Liver (tissue), 9 donors: ENCODE results near the gene NAA11. TPM values are rescaled to one million over a fixed set of nuclear protein-coding genes. Genes with fewer than 3 reads are reported as not detected.

Experiments
- DNase-seq: peaks from one replicate; pipeline ENCODE4 v3.0.0-alpha.2; 2017; ENCODE audit warnings: low spot score
- H3K27ac ChIP-seq, 2 donors: one replicate each; pipeline ENCODE4 v1.7.0; 2013; ENCODE audit warnings: inconsistent platforms in 2 of 2, low read length in 2 of 2, control low read depth in 1 of 2, low read depth in 1 of 2, mild to moderate bottlenecking in 1 of 2
- H3K27me3 ChIP-seq, 4 donors: one replicate each; pipeline versions ENCODE4 v1.6.1 to v1.7.0; 2013; ENCODE audit warnings: low read length in 3 of 4, inconsistent platforms in 1 of 4, mild to moderate bottlenecking in 1 of 4, moderate library complexity in 1 of 4; ENCODE audit not compliant: control insufficient read depth in 4 of 4, insufficient read depth in 4 of 4
- H3K36me3 ChIP-seq, 4 donors: one replicate each; pipeline versions ENCODE4 v1.6.1 to v1.7.0; 2013; ENCODE audit warnings: low read length in 3 of 4, mild to moderate bottlenecking in 3 of 4, low read depth in 1 of 4, moderate library complexity in 1 of 4; ENCODE audit not compliant: control insufficient read depth in 4 of 4, insufficient read depth in 3 of 4
- H3K4me1 ChIP-seq, 4 donors: one replicate each; pipeline versions ENCODE4 v1.6.1 to v1.7.0; 2013; ENCODE audit warnings: low read length in 3 of 4, mild to moderate bottlenecking in 3 of 4, moderate library complexity in 1 of 4; ENCODE audit not compliant: control insufficient read depth in 4 of 4, insufficient read depth in 4 of 4
- H3K4me3 ChIP-seq, 3 donors: one replicate each; pipeline versions ENCODE4 v1.6.1 to v1.7.0; 2013; ENCODE audit warnings: low read length in 3 of 3, control low read depth in 1 of 3, low read depth in 1 of 3, mild to moderate bottlenecking in 1 of 3
- H3K9ac ChIP-seq, 2 donors: one replicate each; pipeline ENCODE4 v1.7.0; 2013; ENCODE audit warnings: low read length in 2 of 2, mild to moderate bottlenecking in 2 of 2, moderate library complexity in 2 of 2, control low read depth in 1 of 2, low read depth in 1 of 2
- H3K9me3 ChIP-seq, 4 donors: one replicate each; pipeline versions ENCODE4 v1.6.1 to v1.7.0; 2013; ENCODE audit warnings: low read length in 3 of 4; ENCODE audit not compliant: control insufficient read depth in 4 of 4
- FOXA1 ChIP-seq: IDR thresholded peaks from 2 replicates; pipeline ENCODE4 v1.6.1; 2016; ENCODE audit warnings: antibody characterized with exemption
- FOXA2 ChIP-seq: IDR thresholded peaks from 2 replicates; pipeline ENCODE4 v1.6.1; 2016; ENCODE audit warnings: antibody characterized with exemption
- GABPA ChIP-seq, 2 donors: IDR thresholded peaks in 1 of 2; conservative IDR thresholded peaks in 1 of 2; 2 replicates each; pipeline ENCODE4 v1.6.1; 2016; ENCODE audit warnings: antibody characterized with exemption in 2 of 2, mild to moderate bottlenecking in 1 of 2, moderate library complexity in 1 of 2
- HNF4A ChIP-seq, 2 donors: conservative IDR thresholded peaks; 2 replicates each; pipeline ENCODE4 v1.6.1; 2016; ENCODE audit warnings: antibody characterized with exemption in 2 of 2, mild to moderate bottlenecking in 2 of 2
- HNF4G ChIP-seq: IDR thresholded peaks from 2 replicates; pipeline ENCODE4 v1.6.1; 2016; ENCODE audit warnings: antibody characterized with exemption
- JUND ChIP-seq, 2 donors: IDR thresholded peaks; 2 replicates each; pipeline ENCODE4 v1.6.1; 2016; ENCODE audit warnings: antibody characterized with exemption in 2 of 2
- NR2F2 ChIP-seq: IDR thresholded peaks from 2 replicates; pipeline ENCODE4 v1.6.1; 2016; ENCODE audit warnings: antibody characterized with exemption
- RXRA ChIP-seq, 2 donors: IDR thresholded peaks; 2 replicates each; pipeline ENCODE4 v1.6.1; 2017 to 2018; ENCODE audit warnings: antibody characterized with exemption in 2 of 2, mild to moderate bottlenecking in 1 of 2
- SP1 ChIP-seq: IDR thresholded peaks from 2 replicates; pipeline ENCODE4 v1.6.1; 2018; ENCODE audit warnings: antibody characterized with exemption, mild to moderate bottlenecking
- TAF1 ChIP-seq: conservative IDR thresholded peaks from 2 replicates; pipeline ENCODE4 v1.6.1; 2016; ENCODE audit warnings: antibody characterized with exemption, mild to moderate bottlenecking
- YY1 ChIP-seq: IDR thresholded peaks from 2 replicates; pipeline ENCODE4 v1.6.1; 2016; ENCODE audit warnings: antibody characterized with exemption, mild to moderate bottlenecking
- WGBS: extraction: QIAGEN DNeasy Blood & Tissue Kit; methylation state at CpG from one replicate; pipeline ENCODE4 v1.1.7; 2013; 5-methylcytosine and 5-hydroxymethylcytosine counted together
- polyA plus RNA-seq, 2 donors: library from polyadenylated mRNA; stranded (reverse) in 1 of 2; unstranded in 1 of 2; fragments of 200-250 nt in 1 of 2; fragments of >200 nt in 1 of 2; fragmentation: Nextera tagmentation in 1 of 2; extraction: Ambion mirVana in 1 of 2; gene quantifications; one replicate each; pipeline versions ENCODE4 v1.2.1 to v1.2.3, GENCODE V29; 2013 to 2015
- total RNA-seq, 2 donors: library from RNA; depleted of rRNA; stranded (reverse); fragments of >200 nt; gene quantifications; one replicate each; pipeline ENCODE4 v1.2.3, GENCODE V29; 2014
- TF ChIP-seq, protein P1 (sequence below): fragments of 150-350 bp; IDR thresholded peaks from 2 replicates; pipeline ENCODE4 v1.5.1; 2017; ENCODE audit warnings: improper control_type of control experiment, low read depth, low read length; ENCODE audit not compliant: missing input control
- TF ChIP-seq, protein P2 (sequence below): IDR thresholded peaks from 2 replicates; pipeline ENCODE4 v1.6.1; 2016; ENCODE audit warnings: antibody characterized with exemption
- TF ChIP-seq, protein P3 (sequence below): IDR thresholded peaks from 2 replicates; pipeline ENCODE4 v1.6.1; 2016; ENCODE audit warnings: antibody characterized with exemption
- TF ChIP-seq, protein P4 (sequence below): IDR thresholded peaks from 2 replicates; pipeline ENCODE4 v1.6.1; 2016; ENCODE audit warnings: antibody characterized with exemption, mild to moderate bottlenecking
- TF ChIP-seq, protein P5 (sequence below): IDR thresholded peaks from 2 replicates; pipeline ENCODE4 v1.6.1; 2016; ENCODE audit warnings: antibody characterized with exemption
- donor health status: healthy.
- donor health status: healthy.
- donor health status: healthy.
- donor health status: healthy.
- donor health status: healthy.

The NAA11 gene
- total and polyA plus RNA-seq, 4 donors: not detected

DNA sequence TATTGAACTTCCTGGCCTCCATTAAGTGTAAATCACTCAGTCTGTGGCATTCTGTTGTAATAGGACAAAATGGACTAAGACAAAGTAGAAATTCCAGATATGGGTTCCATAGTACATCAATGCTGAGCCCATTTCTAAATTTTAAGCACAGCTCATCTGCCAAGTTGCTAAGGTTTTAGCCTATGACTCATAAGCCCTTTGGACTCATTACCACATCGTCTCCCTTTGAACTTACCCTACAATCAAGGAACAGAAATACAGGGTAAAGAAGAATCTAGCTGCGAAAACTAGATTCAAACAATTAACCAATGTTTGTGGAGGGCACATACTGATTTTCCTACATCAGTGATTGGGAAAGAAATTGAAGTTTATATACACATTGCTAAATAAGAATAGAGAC, 31.8 kb downstream of the NAA11 start:
- no peaks in the 10 kb centered on the region for H3K4me1 ChIP-seq
- TF ChIP-seq SP1 (no peak), HNF4A (conservative IDR thresholded peaks at IDR 0.05) (peak; percentile 36 to 74), HNF4G (no peak), TAF1 (no peak), NR2F2 (no peak), RXRA (IDR thresholded peaks at IDR 0.05) (peak in 1 of 2 donors; percentile 19), GABPA (IDR thresholded peaks at IDR 0.05 in 1 of 2, conservative IDR thresholded peaks at IDR 0.05 in 1 of 2) (no peak), YY1 (peak; percentile 17), JUND (IDR thresholded peaks at IDR 0.05) (peak; percentile 32 to 80), FOXA1 (no peak)
- TF ChIP-seq, protein P1, sequence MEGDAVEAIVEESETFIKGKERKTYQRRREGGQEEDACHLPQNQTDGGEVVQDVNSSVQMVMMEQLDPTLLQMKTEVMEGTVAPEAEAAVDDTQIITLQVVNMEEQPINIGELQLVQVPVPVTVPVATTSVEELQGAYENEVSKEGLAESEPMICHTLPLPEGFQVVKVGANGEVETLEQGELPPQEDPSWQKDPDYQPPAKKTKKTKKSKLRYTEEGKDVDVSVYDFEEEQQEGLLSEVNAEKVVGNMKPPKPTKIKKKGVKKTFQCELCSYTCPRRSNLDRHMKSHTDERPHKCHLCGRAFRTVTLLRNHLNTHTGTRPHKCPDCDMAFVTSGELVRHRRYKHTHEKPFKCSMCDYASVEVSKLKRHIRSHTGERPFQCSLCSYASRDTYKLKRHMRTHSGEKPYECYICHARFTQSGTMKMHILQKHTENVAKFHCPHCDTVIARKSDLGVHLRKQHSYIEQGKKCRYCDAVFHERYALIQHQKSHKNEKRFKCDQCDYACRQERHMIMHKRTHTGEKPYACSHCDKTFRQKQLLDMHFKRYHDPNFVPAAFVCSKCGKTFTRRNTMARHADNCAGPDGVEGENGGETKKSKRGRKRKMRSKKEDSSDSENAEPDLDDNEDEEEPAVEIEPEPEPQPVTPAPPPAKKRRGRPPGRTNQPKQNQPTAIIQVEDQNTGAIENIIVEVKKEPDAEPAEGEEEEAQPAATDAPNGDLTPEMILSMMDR: no peak
- TF ChIP-seq, protein P2, sequence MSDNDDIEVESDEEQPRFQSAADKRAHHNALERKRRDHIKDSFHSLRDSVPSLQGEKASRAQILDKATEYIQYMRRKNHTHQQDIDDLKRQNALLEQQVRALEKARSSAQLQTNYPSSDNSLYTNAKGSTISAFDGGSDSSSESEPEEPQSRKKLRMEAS: no peak
- TF ChIP-seq, protein P3, sequence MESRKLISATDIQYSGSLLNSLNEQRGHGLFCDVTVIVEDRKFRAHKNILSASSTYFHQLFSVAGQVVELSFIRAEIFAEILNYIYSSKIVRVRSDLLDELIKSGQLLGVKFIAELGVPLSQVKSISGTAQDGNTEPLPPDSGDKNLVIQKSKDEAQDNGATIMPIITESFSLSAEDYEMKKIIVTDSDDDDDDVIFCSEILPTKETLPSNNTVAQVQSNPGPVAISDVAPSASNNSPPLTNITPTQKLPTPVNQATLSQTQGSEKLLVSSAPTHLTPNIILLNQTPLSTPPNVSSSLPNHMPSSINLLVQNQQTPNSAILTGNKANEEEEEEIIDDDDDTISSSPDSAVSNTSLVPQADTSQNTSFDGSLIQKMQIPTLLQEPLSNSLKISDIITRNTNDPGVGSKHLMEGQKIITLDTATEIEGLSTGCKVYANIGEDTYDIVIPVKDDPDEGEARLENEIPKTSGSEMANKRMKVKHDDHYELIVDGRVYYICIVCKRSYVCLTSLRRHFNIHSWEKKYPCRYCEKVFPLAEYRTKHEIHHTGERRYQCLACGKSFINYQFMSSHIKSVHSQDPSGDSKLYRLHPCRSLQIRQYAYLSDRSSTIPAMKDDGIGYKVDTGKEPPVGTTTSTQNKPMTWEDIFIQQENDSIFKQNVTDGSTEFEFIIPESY: no peak
- TF ChIP-seq, protein P4, sequence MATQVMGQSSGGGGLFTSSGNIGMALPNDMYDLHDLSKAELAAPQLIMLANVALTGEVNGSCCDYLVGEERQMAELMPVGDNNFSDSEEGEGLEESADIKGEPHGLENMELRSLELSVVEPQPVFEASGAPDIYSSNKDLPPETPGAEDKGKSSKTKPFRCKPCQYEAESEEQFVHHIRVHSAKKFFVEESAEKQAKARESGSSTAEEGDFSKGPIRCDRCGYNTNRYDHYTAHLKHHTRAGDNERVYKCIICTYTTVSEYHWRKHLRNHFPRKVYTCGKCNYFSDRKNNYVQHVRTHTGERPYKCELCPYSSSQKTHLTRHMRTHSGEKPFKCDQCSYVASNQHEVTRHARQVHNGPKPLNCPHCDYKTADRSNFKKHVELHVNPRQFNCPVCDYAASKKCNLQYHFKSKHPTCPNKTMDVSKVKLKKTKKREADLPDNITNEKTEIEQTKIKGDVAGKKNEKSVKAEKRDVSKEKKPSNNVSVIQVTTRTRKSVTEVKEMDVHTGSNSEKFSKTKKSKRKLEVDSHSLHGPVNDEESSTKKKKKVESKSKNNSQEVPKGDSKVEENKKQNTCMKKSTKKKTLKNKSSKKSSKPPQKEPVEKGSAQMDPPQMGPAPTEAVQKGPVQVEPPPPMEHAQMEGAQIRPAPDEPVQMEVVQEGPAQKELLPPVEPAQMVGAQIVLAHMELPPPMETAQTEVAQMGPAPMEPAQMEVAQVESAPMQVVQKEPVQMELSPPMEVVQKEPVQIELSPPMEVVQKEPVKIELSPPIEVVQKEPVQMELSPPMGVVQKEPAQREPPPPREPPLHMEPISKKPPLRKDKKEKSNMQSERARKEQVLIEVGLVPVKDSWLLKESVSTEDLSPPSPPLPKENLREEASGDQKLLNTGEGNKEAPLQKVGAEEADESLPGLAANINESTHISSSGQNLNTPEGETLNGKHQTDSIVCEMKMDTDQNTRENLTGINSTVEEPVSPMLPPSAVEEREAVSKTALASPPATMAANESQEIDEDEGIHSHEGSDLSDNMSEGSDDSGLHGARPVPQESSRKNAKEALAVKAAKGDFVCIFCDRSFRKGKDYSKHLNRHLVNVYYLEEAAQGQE: no peak
- no peak overlapping the region for H3K4me3 ChIP-seq
- H3K36me3 ChIP-seq: no peaks in the 10 kb centered on the region
- no peak overlapping the region for H3K27ac ChIP-seq
- no peak for DNase-seq
- no peak overlapping the region for H3K9ac ChIP-seq
- WGBS: 35% methylated on average over 2 of the region's 2 CpGs
- H3K9me3 ChIP-seq: no peaks in the 10 kb centered on the region
- H3K27me3 ChIP-seq: peaks cover 0 to 3% (median 0%) of the 10 kb centered on the region in 4 donors

DNA sequence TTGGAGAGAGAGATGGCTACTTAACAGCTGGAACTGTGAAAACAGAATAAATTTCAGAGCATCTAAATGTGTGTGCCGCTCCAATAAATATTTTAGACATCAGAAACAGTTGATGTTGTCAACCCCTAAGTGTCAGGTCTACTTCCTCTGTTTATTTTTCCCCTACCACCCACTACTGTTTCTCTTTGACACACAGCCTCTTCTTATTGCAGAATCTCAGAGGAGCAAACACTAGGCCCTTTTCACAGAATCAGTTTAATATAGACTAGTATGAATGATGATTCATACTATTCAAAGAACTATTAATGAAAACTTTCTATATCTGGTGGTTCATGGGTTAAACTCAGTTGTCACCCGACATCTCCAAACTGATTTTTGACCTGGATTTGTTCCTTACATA, 33.9 kb downstream of the NAA11 start:
- DNase-seq: no peak
- 63% methylated on average over 2 of the region's 2 CpGs for WGBS
- Histone ChIP-seq H3K9ac (no peak overlapping the region), H3K9me3 (no peaks in the 10 kb centered on the region), H3K4me1 (no peaks in the 10 kb centered on the region), H3K27ac (no peak overlapping the region), H3K27me3 (no peaks in the 10 kb centered on the region), H3K36me3 (no peaks in the 10 kb centered on the region), H3K4me3 (no peak overlapping the region)
- TF ChIP-seq, protein P4: no peak
- no peak for TF ChIP-seq SP1
- TF ChIP-seq NR2F2: no peak
- no peak for TF ChIP-seq RXRA (IDR thresholded peaks at IDR 0.05)
- no peak for TF ChIP-seq TAF1
- no peak for TF ChIP-seq FOXA2
- TF ChIP-seq, protein P5, sequence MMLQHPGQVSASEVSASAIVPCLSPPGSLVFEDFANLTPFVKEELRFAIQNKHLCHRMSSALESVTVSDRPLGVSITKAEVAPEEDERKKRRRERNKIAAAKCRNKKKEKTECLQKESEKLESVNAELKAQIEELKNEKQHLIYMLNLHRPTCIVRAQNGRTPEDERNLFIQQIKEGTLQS: no peak
- TF ChIP-seq, protein P1: no peak
- TF ChIP-seq, protein P3: no peak
